NCI-H1417 (cell line): ENCODE results near the gene DEK.

Experiments used
- DNase-seq, 3 experiments: peaks; one replicate each; lab custom pipeline; 2025; lab: John Stamatoyannopoulos, UW

The DEK gene

GRCh38 chr6:18265787-18266522, 1.6 kb upstream of the DEK start:
- DNase-seq, result no peak

- DNase-seq, result no peak
Measured at GRCh38 chr6:18264923-18265377, 620 bp upstream of the DEK start.

DNA sequence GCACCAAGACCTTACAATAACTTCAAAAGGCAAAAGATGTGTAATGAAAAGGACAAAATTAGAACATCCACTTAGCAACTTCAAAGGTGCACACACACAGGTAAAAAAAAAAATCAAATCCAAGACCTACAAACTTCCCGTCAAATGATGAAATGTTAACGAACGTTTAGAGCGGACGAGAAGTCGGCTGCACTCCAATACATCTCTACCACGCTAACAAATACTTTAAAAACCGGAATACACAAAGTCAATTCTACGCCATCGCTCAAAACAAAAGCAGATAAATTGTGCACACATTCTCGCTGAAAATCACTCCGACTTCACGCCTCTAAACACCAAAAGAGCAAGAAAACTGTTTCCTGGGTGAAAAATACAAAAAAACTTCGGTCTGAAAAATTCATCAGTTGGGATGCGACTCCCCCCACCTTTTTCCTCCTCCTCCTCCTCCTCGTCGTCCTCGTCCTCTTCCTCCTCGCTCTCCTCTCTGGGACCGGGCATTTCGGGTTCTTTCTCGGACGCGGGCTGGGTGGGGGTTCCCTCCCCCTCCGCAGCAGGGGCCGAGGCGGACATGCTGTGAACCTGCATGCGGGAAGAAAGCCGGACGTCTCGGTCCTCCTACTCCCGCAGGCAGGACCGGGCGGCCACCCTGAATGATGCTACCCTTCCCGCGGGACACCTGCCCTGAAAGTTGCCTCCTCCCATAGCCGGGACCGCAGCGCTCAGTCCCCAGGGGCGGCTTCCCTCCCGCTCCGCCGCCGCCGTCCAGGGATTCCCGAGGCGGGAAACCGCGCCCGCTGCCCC, 712 bp downstream of the DEK start:
- DNase-seq, result peak; percentile 15 to 80 (median 79)

GRCh38 chr6:18262702-18263417, 1.5 kb downstream of the DEK start:
- DNase-seq, result peak; percentile 7 to 67 (median 42)

GRCh38 chr6:18261877-18262276, 2.5 kb downstream of the DEK start:
- no peak for DNase-seq

DNA sequence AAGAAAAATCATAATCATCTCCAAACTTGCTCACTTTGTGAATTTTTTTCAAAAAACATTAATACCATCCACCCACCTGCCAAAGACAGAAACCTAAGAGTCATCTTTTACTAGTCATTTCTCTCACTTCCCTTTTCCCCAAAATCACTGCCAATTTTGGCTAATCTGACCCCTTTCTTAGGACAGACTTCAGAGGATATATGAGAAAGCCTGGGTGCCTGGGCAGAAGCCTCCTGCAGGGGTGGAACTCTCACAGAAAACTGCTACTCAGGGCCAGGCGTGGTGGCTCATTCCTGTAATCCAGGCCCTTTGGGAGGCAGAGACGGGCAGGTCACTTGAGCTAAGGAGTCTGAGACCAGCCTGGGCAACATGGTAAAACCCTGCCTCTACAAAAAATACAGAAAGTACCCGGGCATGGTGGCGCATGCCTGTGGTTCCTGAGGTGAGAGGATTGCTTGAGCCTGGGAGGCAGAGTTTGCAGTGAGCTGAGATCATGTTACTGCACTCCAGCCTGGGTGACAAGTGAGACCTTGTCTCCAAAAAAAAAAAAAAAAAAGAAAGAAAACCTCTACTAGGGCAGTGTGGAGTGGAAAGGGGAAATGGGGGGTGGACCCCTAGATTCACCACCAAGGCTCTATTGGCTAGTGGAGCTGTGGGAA, 3.8 kb downstream of the DEK start:
- DNase-seq, result peak in 1 of 3 experiments; percentile 31

- DNase-seq, result no peak
Measured at GRCh38 chr6:18259675-18260447, 4.5 kb downstream of the DEK start.

- no peak for DNase-seq
Measured at GRCh38 chr6:18254793-18255192, 9.5 kb downstream of the DEK start.

GRCh38 chr6:18253635-18254034, 10.7 kb downstream of the DEK start:
- DNase-seq, result no peak

- no peak for DNase-seq
Measured at GRCh38 chr6:18249271-18249670, 15.1 kb downstream of the DEK start.

DNA sequence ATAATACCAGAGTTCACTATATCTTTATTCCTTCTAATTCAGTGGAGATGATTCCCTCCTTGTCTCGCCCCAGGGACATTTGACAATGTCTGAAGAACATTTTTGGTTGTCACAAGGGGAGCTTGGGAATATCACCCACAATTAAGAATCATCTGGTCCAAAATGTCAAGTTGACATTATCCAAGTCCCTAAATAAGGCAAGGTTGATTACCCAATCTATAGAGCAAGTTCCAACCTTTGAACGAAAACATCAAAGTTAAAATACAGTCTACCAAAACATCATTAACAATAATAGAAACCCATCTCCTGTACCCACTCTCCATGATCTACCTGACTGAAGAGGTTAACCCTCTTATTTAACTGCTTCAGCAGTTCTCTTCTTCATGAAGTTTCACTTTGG, 15.6 kb downstream of the DEK start:
- no peak for DNase-seq

DNA sequence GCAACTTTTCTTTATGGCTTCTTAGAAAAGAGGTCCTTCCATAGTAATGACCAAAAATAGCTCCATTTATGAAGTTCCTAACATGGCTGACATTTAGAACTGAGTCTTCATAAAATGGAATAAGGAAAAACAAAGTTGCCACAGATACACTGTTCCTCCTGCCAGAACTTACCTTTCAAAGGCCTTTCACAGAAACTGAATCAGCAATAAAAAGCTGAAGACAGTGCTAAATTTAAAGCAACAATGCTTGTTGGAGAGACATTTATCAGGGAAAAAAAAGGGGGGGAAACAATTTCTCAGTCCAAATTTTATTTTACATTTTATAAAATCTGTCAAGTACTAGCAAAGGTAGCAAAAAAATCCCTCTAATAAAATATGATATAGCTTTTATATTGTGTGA, 17.3 kb downstream of the DEK start:
- no peak for DNase-seq

GRCh38 chr6:18246205-18246604, 18.1 kb downstream of the DEK start:
- no peak for DNase-seq

GRCh38 chr6:18245642-18246041, 18.7 kb downstream of the DEK start:
- DNase-seq, result no peak

DNA sequence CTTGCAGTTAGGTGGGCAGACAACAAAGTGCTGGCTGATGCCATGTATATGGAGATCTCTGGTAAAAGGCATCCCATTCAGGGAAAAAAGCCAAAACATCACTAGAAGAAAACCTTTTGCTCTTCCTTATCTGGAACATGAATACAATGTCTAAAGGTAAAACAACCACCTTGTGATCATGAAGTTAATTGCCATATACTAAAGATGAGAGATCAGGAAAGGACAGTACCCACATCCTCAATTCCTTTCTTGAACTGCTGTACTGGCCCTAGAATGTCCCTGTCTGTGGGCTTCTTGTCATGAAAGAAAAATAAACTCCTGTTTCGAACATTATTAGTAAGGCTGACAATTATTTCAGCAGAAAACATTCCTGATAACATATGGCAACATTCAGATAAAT, 19.3 kb downstream of the DEK start:
- DNase-seq, result no peak

- no peak for DNase-seq
Measured at GRCh38 chr6:18244251-18244650, 20.1 kb downstream of the DEK start.

- no peak for DNase-seq
Measured at GRCh38 chr6:18243302-18243893, 20.9 kb downstream of the DEK start.

GRCh38 chr6:18242062-18242851, 22.1 kb downstream of the DEK start:
- no peak for DNase-seq

GRCh38 chr6:18241208-18242038, 22.9 kb downstream of the DEK start:
- DNase-seq, result no peak
